NCI-H2107 treated with DMSO at 0.1 percent for 48 hours (cell line): ENCODE measurements around the gene C6orf15.
"Not testable (repeated sequence)": the region's sequence is repeated elsewhere in the genome, so short reads cannot be mapped to it uniquely, and the experiment has no call there.

Experiments used
- DNase-seq: peaks from one replicate; lab custom pipeline; 2025; ENCODE audit not compliant: unreplicated experiment; lab: John Stamatoyannopoulos, UW

Gene C6orf15

GRCh38 chr6:31070711-31071197, 41.6 kb downstream of the C6orf15 start:
- no peak for DNase-seq

GRCh38 chr6:31068669-31069340, 43.6 kb downstream of the C6orf15 start:
- no peak for DNase-seq

GRCh38 chr6:31067891-31068668, 44.3 kb downstream of the C6orf15 start:
- DNase-seq = not testable (repeated sequence)

- DNase-seq = not testable (repeated sequence)
These were observed 45.3 kb downstream of the C6orf15 start for GRCh38 chr6:31067028-31067427.

- no peak for DNase-seq
These were observed 46.8 kb downstream of the C6orf15 start for GRCh38 chr6:31065556-31065955.

- DNase-seq = no peak
These were observed 48.4 kb downstream of the C6orf15 start for GRCh38 chr6:31063906-31064435.
